H9 (cell line): ENCODE data around the gene EPSTI1. TPM values are rescaled to one million over a fixed set of nuclear protein-coding genes. Genes with fewer than 3 reads are reported as not detected.

Experiments used
- DNase-seq: peaks from one replicate; pipeline ENCODE4 v3.0.0-alpha.2; 2017
- H2AFZ ChIP-seq: one replicate; pipeline ENCODE4 v1.6.1; 2013; ENCODE audit warnings: mild to moderate bottlenecking, low read length, control low read depth, moderate library complexity
- H2AK5ac ChIP-seq: 2 replicates; pipeline ENCODE4 v1.6.1; 2013; ENCODE audit warnings: low read length, control low read depth, mixed read lengths; ENCODE audit not compliant: insufficient read length
- H2BK120ac ChIP-seq: one replicate; pipeline ENCODE4 v1.6.1; 2013; ENCODE audit warnings: low read depth, mild to moderate bottlenecking, low read length, control low read depth, inconsistent platforms; ENCODE audit not compliant: poor library complexity, severe bottlenecking
- H2BK12ac ChIP-seq: 2 replicates; pipeline ENCODE4 v1.6.1; 2013; ENCODE audit warnings: low read length, control low read depth, mixed read lengths, low read depth; ENCODE audit not compliant: insufficient read length
- H2BK15ac ChIP-seq: 2 replicates; pipeline ENCODE4 v1.6.1; 2013; ENCODE audit warnings: low read depth, low read length, control low read depth
- H2BK20ac ChIP-seq: one replicate; pipeline ENCODE4 v1.6.1; 2013; ENCODE audit warnings: low read depth, mild to moderate bottlenecking, low read length, control low read depth, inconsistent platforms; ENCODE audit not compliant: poor library complexity, severe bottlenecking
- H2BK5ac ChIP-seq: 2 replicates; pipeline ENCODE4 v1.6.1; 2013; ENCODE audit warnings: low read length, control low read depth, mixed read lengths; ENCODE audit not compliant: insufficient read length
- H3K14ac ChIP-seq: 2 replicates; pipeline ENCODE4 v1.6.1; 2013; ENCODE audit warnings: low read length, control low read depth; ENCODE audit not compliant: insufficient read depth
- H3K18ac ChIP-seq: 2 replicates; pipeline ENCODE4 v1.6.1; 2013; ENCODE audit warnings: low read depth, mild to moderate bottlenecking, mixed read lengths, low read length, control low read depth; ENCODE audit not compliant: insufficient read length
- H3K23ac ChIP-seq: 2 replicates; pipeline ENCODE4 v1.6.1; 2013; ENCODE audit warnings: low read length, control low read depth, mixed read lengths, low read depth; ENCODE audit not compliant: insufficient read length
- H3K23me2 ChIP-seq: 2 replicates; pipeline ENCODE4 v1.6.1; 2013; ENCODE audit warnings: low read depth, mild to moderate bottlenecking, mixed read lengths, low read length, control low read depth; ENCODE audit not compliant: insufficient read length, poor library complexity, severe bottlenecking
- H3K27ac ChIP-seq: 2 replicates; pipeline ENCODE4 v1.5.1; 2013; ENCODE audit warnings: low read length, control low read depth, mixed read lengths, low read depth; ENCODE audit not compliant: insufficient read length
- H3K27me3 ChIP-seq: 2 replicates; pipeline ENCODE4 v1.6.1; 2013; ENCODE audit warnings: low read length, control low read depth, inconsistent platforms; ENCODE audit not compliant: insufficient read depth
- H3K4ac ChIP-seq: 2 replicates; pipeline ENCODE4 v1.6.1; 2013; ENCODE audit warnings: low read depth, mild to moderate bottlenecking, control low read depth, inconsistent platforms, low read length, moderate library complexity
- H3K4me1 ChIP-seq: 2 replicates; pipeline ENCODE4 v1.6.1; 2013; ENCODE audit warnings: low read length, control low read depth, inconsistent platforms; ENCODE audit not compliant: insufficient read depth
- H3K4me2 ChIP-seq: 2 replicates; pipeline ENCODE4 v1.6.1; 2013; ENCODE audit warnings: low read length, control low read depth, mixed read lengths; ENCODE audit not compliant: insufficient read length, insufficient read depth
- H3K56ac ChIP-seq: 2 replicates; pipeline ENCODE4 v1.6.1; 2013; ENCODE audit warnings: low read depth, mild to moderate bottlenecking, mixed read lengths, low read length, control low read depth; ENCODE audit not compliant: insufficient read length
- H3K79me1 ChIP-seq: 2 replicates; pipeline ENCODE4 v1.6.1; 2013; ENCODE audit warnings: low read depth, mild to moderate bottlenecking, moderate library complexity, low read length, control low read depth, inconsistent platforms; ENCODE audit not compliant: insufficient read depth, poor library complexity, severe bottlenecking
- H3K79me2 ChIP-seq: 2 replicates; pipeline ENCODE4 v1.6.1; 2013; ENCODE audit warnings: low read length, control low read depth, inconsistent platforms; ENCODE audit not compliant: insufficient read depth
- H3K9ac ChIP-seq: 2 replicates; pipeline ENCODE4 v1.6.1; 2013; ENCODE audit warnings: low read length, control low read depth, mixed read lengths; ENCODE audit not compliant: insufficient read length; ENCODE audit errors: extremely low read depth
- H3K9me3 ChIP-seq: one replicate; pipeline ENCODE4 v1.6.1; 2013; ENCODE audit warnings: low read depth, low read length, inconsistent platforms; ENCODE audit not compliant: control insufficient read depth
- H3T11ph ChIP-seq: one replicate; pipeline ENCODE4 v1.6.1; 2013; ENCODE audit warnings: mild to moderate bottlenecking, low read length, control low read depth, inconsistent platforms
- H4K20me1 ChIP-seq: one replicate; pipeline ENCODE4 v1.6.1; 2013; ENCODE audit not compliant: control insufficient read depth, insufficient read length, insufficient read depth
- H4K5ac ChIP-seq: 2 replicates; pipeline ENCODE4 v1.6.1; 2013; ENCODE audit warnings: low read depth, mild to moderate bottlenecking, mixed read lengths, low read length, control low read depth; ENCODE audit not compliant: insufficient read length
- H4K8ac ChIP-seq: replicated peaks from 2 replicates; pipeline ENCODE4 v1.6.1; 2013; ENCODE audit warnings: low read length, control low read depth, mixed read lengths, low read depth; ENCODE audit not compliant: insufficient read length
- H4K91ac ChIP-seq: 2 replicates; pipeline ENCODE4 v1.6.1; 2013; ENCODE audit warnings: low read depth, mild to moderate bottlenecking, moderate library complexity, mixed read lengths, low read length, control low read depth; ENCODE audit not compliant: insufficient read length
- H3K27ac Mint-ChIP-seq, 3 experiments: 2 replicates in 2 of 3; 3 replicates in 1 of 3; pipeline ENCODE4 v1.8.0; 2020 to 2021; ENCODE audit warnings: mixed read lengths in 3 of 3, mild to moderate bottlenecking in 1 of 3, moderate library complexity in 1 of 3
- H3K27me3 Mint-ChIP-seq: 2 replicates; pipeline ENCODE4 v1.8.0; 2021; ENCODE audit warnings: low read depth, mild to moderate bottlenecking, moderate library complexity, mixed read lengths
- H3K36me3 Mint-ChIP-seq, 3 experiments: 2 replicates in 2 of 3; 3 replicates in 1 of 3; pipeline ENCODE4 v1.8.0; 2020 to 2021; ENCODE audit warnings: low read depth in 3 of 3, mixed read lengths in 3 of 3; ENCODE audit not compliant: insufficient read depth in 1 of 3
- H3K4me1 Mint-ChIP-seq, 2 experiments: 2 replicates each; pipeline ENCODE4 v1.8.0; 2020; ENCODE audit warnings: mixed read lengths in 2 of 2
- H3K4me3 Mint-ChIP-seq, 2 experiments: 2 replicates in 1 of 2; 3 replicates in 1 of 2; pipeline ENCODE4 v1.8.0; 2020 to 2021; ENCODE audit warnings: mild to moderate bottlenecking in 2 of 2, mixed read lengths in 2 of 2, moderate library complexity in 1 of 2
- H3K9me3 Mint-ChIP-seq, 2 experiments: 2 replicates in 1 of 2; 3 replicates in 1 of 2; pipeline ENCODE4 v1.8.0; 2020; ENCODE audit warnings: mild to moderate bottlenecking in 2 of 2, mixed read lengths in 2 of 2, moderate library complexity in 1 of 2
- WGBS: extraction: QIAGEN DNeasy Blood & Tissue Kit; methylation state at CpG from one replicate; pipeline ENCODE4 v1.1.7; 2013; ENCODE audit warnings: missing lambda C conversion rate, low lambda C conversion rate, mixed read lengths; ENCODE audit not compliant: insufficient read length; ENCODE audit errors: extremely low coverage; 5-methylcytosine and 5-hydroxymethylcytosine counted together
- total RNA-seq: library from RNA; stranded (reverse); gene quantifications from 2 replicates; pipeline ENCODE4 v1.2.1, GENCODE V29; 2021
- TF ChIP-seq, protein P1 (sequence below): fragments of 200-600 bp; sonication (generic); conservative IDR thresholded peaks from 3 replicates; pipeline ENCODE4 v1.8.0; 2021; ENCODE audit warnings: antibody characterized with exemption, mild to moderate bottlenecking

The EPSTI1 gene
- total RNA-seq, 1 experiment from 2014 or later = 0.70 TPM

GRCh38 chr13:42899266-42899665 lies 92.8 kb downstream of the EPSTI1 start:
- H3K4ac ChIP-seq = no peak overlapping the region
- WGBS = no CpG with 5 or more reads among the region's 3 CpGs

More at GRCh38 chr13:42899266-42899665, 92.8 kb downstream of the EPSTI1 start:
- Histone ChIP-seq H3K4me2 (no peak overlapping the region), H3K9me3 (no peaks in the 10 kb centered on the region), H3K18ac (no peak overlapping the region), H3K79me2 (no peaks in the 10 kb centered on the region), H3K23me2 (no peaks in the 10 kb centered on the region), H2BK15ac (no peak overlapping the region), H3K56ac (no peak overlapping the region), H4K5ac (no peak overlapping the region), H2AK5ac (no peak overlapping the region), H2BK120ac (no peak overlapping the region), H4K20me1 (no peaks in the 10 kb centered on the region), H3K14ac (no peak overlapping the region), H3K27ac (no peak overlapping the region), H3K4me1 (peaks cover 3% of the 10 kb centered on the region; the same call in 1 of the 2 replicates), H3K9ac (no peak overlapping the region), H2BK20ac (no peak overlapping the region), H2BK12ac (no peak overlapping the region), H4K8ac (no peak overlapping the region), H2BK5ac (no peak overlapping the region), H3K27me3 (no peaks in the 10 kb centered on the region), H2AFZ (no peak overlapping the region), H3K79me1 (no peaks in the 10 kb centered on the region), H3T11ph (no peak overlapping the region), H4K91ac (no peak overlapping the region), H3K23ac (no peak overlapping the region)
- Mint-ChIP-seq H3K4me3 (no peak overlapping the region), H3K4me1 (peaks cover 11 to 13% of the 10 kb centered on the region in 2 experiments), H3K27ac (no peak overlapping the region), H3K27me3 (no peaks in the 10 kb centered on the region; the same call in 1 of the 2 replicates), H3K36me3 (no peaks in the 10 kb centered on the region), H3K9me3 (no peaks in the 10 kb centered on the region)
- no peak for DNase-seq
- TF ChIP-seq, protein P1, sequence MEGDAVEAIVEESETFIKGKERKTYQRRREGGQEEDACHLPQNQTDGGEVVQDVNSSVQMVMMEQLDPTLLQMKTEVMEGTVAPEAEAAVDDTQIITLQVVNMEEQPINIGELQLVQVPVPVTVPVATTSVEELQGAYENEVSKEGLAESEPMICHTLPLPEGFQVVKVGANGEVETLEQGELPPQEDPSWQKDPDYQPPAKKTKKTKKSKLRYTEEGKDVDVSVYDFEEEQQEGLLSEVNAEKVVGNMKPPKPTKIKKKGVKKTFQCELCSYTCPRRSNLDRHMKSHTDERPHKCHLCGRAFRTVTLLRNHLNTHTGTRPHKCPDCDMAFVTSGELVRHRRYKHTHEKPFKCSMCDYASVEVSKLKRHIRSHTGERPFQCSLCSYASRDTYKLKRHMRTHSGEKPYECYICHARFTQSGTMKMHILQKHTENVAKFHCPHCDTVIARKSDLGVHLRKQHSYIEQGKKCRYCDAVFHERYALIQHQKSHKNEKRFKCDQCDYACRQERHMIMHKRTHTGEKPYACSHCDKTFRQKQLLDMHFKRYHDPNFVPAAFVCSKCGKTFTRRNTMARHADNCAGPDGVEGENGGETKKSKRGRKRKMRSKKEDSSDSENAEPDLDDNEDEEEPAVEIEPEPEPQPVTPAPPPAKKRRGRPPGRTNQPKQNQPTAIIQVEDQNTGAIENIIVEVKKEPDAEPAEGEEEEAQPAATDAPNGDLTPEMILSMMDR = no peak
